ENCODE results near the gene PPP1R13L.

DNA sequence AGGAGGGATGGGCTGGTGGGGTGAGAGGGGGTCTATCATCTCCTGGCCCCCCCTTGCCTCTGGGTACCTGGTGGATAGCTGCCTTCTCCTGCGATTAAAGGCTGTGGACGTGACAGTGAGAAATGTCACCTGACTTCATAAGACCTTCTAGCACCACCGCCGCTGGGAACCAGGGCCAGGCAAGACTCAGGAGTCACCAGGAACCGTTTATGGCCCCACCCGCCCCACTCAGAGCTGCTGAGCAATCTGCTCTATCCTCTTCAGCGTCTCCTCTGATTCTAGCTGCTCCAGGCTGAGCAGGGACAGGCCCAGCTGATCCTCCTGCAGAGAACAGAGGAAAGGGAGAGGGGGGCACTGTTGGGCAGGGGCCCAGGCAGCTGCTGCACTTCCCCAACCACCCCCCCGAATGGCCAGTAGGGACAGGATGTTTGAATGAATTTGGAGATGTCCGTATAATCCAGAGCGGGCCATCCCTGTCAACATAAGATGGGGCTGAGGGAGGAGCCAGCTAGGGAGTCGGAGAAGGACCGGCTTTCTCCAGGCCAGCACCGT lies 53.4 kb downstream of the PPP1R13L start:
- no peak for TF ChIP-seq CTCF (IDR thresholded peaks at IDR 0.05)
- TF ChIP-seq ZFX (IDR thresholded peaks at IDR 0.05; ENCODE audit: borderline replicate concordance) = no peak

Measured in 22Rv1 (cell line).